ENCODE data around the gene SRM.
"Not testable (repeated sequence)": the region's sequence is repeated elsewhere in the genome, so short reads cannot be mapped to it uniquely, and the experiment has no call there.

The SRM gene

DNA sequence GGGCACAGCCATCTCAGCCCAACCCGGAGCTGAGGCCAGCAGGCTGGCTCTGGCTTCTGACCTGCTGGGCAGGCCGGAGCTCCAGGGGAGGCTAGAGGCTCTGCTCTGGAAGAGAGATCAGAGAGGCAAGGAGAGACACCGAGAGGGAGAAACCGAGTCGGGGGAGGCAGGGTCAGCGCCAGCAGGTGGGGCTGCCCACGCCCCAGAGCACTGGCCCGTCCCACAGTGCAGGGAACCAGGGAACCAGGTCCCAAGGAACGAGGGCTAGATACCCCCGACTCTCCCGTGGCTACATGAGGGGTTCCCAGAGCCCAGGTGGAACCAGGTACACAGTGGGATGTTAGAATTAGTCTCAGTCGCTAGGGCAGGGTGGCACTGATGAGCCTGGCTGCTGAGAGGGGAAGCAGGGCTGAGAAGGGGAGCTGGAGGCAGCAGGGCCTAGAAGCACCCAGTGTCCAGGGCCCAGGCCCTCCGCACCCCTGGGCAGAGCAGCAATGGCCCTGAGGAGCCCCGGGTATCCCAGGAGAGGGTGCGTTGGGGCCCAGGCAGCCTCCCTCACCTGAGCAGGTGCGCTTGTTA lies 14.9 kb downstream of the SRM start:
- TF ChIP-seq, protein P1, sequence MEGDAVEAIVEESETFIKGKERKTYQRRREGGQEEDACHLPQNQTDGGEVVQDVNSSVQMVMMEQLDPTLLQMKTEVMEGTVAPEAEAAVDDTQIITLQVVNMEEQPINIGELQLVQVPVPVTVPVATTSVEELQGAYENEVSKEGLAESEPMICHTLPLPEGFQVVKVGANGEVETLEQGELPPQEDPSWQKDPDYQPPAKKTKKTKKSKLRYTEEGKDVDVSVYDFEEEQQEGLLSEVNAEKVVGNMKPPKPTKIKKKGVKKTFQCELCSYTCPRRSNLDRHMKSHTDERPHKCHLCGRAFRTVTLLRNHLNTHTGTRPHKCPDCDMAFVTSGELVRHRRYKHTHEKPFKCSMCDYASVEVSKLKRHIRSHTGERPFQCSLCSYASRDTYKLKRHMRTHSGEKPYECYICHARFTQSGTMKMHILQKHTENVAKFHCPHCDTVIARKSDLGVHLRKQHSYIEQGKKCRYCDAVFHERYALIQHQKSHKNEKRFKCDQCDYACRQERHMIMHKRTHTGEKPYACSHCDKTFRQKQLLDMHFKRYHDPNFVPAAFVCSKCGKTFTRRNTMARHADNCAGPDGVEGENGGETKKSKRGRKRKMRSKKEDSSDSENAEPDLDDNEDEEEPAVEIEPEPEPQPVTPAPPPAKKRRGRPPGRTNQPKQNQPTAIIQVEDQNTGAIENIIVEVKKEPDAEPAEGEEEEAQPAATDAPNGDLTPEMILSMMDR (IDR thresholded peaks at IDR 0.05; ENCODE audit: low read depth, low read length): no peak
- no peak overlapping the region for H3K4me3 ChIP-seq (ENCODE audit: low read depth, low read length)
- DNase-seq (ENCODE audit: low read depth, low spot score): no peak
- in situ Hi-C loops (cut with HindIII; ENCODE audit: low sequenced_read_pairs): no loop called here

DNA sequence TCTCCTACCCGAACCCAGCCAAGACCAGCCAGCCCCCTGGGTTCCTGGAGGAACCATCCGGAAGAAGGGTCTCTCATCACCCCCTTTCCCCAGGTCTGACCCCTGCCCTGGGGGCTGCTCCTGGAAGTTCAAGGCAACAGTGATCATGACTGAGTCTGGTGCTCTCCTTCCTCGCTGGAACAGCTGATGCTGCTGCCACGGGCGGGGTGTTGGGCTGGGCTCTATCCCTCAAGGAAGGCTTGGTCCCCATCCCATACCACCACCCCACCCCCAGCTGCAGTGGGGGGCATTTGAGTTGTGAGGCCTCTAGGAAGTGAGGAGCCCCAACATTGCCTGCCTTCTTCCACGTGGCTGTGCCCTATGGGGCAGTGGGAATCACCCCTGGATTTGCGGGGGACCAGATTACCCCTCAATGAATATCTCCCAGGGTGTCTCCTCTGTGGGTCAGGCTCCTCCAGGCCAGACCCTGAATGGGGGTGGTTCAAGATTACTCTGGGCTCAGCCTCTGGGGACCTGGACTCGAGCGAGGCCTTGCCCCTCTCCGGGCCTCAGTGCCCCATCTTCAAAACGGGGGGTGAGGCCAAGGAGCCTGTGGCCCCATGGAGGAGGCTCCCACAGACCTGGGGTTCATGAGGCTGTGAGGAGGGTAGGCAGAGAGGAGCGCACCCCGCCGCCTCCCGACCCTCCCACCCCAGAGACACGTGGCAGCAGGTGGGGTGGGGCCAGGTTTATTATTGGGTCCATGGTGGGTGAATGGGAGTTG lies 15.6 kb downstream of the SRM start:
- H3K4me3 ChIP-seq (ENCODE audit: low read depth, low read length): no peak overlapping the region
- in situ Hi-C loops (cut with HindIII; ENCODE audit: low sequenced_read_pairs): no loop called here
- DNase-seq (ENCODE audit: low read depth, low spot score): no peak
- TF ChIP-seq, protein P1 (IDR thresholded peaks at IDR 0.05; ENCODE audit: low read depth, low read length): no peak

DNA sequence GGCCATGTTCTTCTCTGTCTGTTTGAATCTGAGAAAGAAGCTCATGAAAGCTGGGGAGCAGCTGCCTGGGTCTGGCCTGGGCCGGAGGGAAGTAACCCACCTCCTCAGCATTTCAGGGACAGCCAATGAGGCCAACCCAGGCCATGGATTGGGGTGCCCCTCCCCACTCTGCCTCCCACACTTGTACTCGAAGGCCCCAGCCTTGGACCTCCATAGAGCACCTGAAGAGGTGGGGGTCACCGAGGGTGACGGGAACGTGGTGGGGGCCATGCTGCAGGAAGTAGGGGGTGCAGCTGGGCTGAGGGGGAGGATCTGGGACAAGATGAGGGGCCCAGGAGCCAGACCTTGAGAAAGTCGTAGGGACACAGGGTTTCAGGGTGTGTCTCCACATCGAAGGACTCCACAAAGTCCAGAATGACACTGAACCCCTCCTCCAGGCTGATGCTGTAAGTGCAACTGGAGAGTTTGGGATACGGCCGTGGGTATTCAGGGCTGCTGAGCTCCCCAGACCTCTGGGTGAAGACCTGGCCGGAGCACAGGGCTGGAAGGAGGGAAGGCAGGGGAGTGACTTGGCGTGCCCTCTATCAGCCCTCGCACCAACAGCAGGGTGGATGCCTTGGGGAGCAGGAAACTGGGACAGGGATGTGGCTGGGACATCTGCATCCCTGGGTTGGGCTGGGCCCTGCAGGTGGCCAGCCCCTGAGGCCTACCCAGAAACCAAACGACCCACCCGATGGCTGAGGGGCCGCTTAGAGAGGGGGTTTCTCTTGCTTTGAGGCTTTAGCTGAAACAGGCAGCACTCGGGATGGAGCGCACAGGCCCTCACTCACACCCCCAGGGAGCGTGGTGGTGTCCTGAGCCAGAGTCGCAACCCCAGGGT lies 16.6 kb downstream of the SRM start:
- no peak overlapping the region for H3K4me3 ChIP-seq (ENCODE audit: low read depth, low read length)
- in situ Hi-C loops (cut with HindIII; ENCODE audit: low sequenced_read_pairs): no loop called here
- DNase-seq (ENCODE audit: low read depth, low spot score): no peak
- TF ChIP-seq, protein P1 (IDR thresholded peaks at IDR 0.05; ENCODE audit: low read depth, low read length): no peak

DNA sequence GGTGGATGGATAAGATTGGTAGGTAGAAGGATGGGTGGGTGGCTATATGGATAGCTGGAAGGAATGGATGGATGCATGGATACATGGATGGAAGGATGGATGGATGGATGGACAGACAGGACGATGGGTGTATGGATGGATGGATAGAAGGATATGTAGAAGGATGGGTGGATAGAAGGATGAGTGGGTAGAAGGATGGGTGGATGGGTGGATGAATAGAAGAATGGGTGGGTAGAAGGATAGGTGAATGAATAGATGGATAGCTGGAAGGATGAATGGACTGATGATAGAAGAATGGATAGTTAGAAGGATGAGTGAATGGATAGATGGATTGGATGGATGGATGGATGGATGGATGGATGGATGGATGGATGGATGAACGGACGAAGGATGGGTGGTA lies 17.8 kb downstream of the SRM start:
- in situ Hi-C loops (cut with HindIII; ENCODE audit: low sequenced_read_pairs): no loop called here
- H3K4me3 ChIP-seq (ENCODE audit: low read depth, low read length): no peak overlapping the region
- no peak for DNase-seq (ENCODE audit: low read depth, low spot score)
- TF ChIP-seq, protein P1 (IDR thresholded peaks at IDR 0.05; ENCODE audit: low read depth, low read length): no peak

DNA sequence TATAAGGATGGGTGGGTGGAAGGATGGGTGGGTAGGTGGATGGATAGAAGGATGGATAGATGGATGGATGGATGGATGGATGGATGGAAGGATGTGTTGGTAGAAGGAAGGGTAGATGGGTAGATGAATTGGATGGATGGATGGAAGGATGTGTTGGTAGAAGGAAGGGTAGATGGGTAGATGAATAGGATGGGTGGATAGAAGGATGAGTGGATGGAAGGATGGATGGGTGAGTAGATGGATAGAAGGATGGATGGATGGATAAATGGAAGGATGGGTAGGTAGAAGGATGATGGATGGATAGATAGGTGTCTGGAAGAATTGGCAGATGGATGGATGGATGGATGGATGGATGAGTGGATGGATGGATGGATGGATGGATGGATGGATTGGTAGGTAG lies 18.8 kb downstream of the SRM start:
- no peak for DNase-seq (ENCODE audit: low read depth, low spot score)
- TF ChIP-seq, protein P1 (IDR thresholded peaks at IDR 0.05; ENCODE audit: low read depth, low read length): no peak
- no peak overlapping the region for H3K4me3 ChIP-seq (ENCODE audit: low read depth, low read length)
- in situ Hi-C loops (cut with HindIII; ENCODE audit: low sequenced_read_pairs): no loop called here

DNA sequence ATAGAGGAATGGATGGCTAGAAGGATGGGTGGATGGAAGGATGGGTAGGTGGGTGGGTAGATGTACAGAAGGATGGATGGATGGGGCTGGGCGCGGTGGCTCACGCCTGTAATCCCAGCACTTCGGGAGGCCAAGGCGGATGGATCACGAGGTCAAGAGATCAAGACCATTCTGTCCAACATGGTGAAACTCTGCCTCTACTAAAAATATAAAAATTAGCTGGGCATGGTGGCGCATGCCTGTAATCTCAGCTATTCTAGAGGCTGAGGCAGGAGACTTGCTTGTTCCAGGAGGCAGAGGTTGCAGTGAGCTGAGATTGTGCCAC lies 19.8 kb downstream of the SRM start:
- DNase-seq (ENCODE audit: low read depth, low spot score); in situ Hi-C loops (cut with HindIII; ENCODE audit: low sequenced_read_pairs); H3K4me3 ChIP-seq (ENCODE audit: low read depth, low read length): not testable (repeated sequence)

All from astrocyte of the spinal cord (primary cell).